ENCODE measurements around the gene FAM151A. TPM values are rescaled to one million over a fixed set of nuclear protein-coding genes. Genes with fewer than 3 reads are reported as not detected.

The FAM151A gene
- total RNA-seq, 1 donor from 2014 or later = not detected

- no peak for TF ChIP-seq CTCF (IDR thresholded peaks at IDR 0.05; ENCODE audit: insufficient read depth, low read length, poor library complexity, severe bottlenecking)
- Histone ChIP-seq H3K27me3 (ENCODE audit: control insufficient read depth, insufficient read depth, low read length) (peaks cover 4% of the 10 kb centered on the region), H3K4me3 (ENCODE audit: low read depth, low read length) (no peak overlapping the region), H3K36me3 (ENCODE audit: control insufficient read depth, insufficient read depth, low read length) (no peaks in the 10 kb centered on the region)
- no peak for DNase-seq (ENCODE audit: low read depth)
Measured at GRCh38 chr1:54603241-54603640, 20.1 kb downstream of the FAM151A start.

- no peaks in the 10 kb centered on the region for H3K36me3 ChIP-seq (ENCODE audit: control insufficient read depth, insufficient read depth, low read length)
- TF ChIP-seq CTCF (IDR thresholded peaks at IDR 0.05; ENCODE audit: insufficient read depth, low read length, poor library complexity, severe bottlenecking) = no peak
- H3K4me3 ChIP-seq (ENCODE audit: low read depth, low read length) = no peak overlapping the region
Measured at GRCh38 chr1:54602554-54602953, 20.8 kb downstream of the FAM151A start.

GRCh38 chr1:54601730-54602129, 21.6 kb downstream of the FAM151A start:
- no peak for DNase-seq (ENCODE audit: low read depth)
- Histone ChIP-seq H3K36me3 (ENCODE audit: control insufficient read depth, insufficient read depth, low read length) (no peaks in the 10 kb centered on the region), H3K4me3 (ENCODE audit: low read depth, low read length) (no peak overlapping the region), H3K27me3 (ENCODE audit: control insufficient read depth, insufficient read depth, low read length) (peaks cover 2% of the 10 kb centered on the region)
- no peak for TF ChIP-seq CTCF (IDR thresholded peaks at IDR 0.05; ENCODE audit: insufficient read depth, low read length, poor library complexity, severe bottlenecking)

More at GRCh38 chr1:54602554-54602953, 20.8 kb downstream of the FAM151A start:
- no peak for DNase-seq (ENCODE audit: low read depth)
- peaks cover 2% of the 10 kb centered on the region for H3K27me3 ChIP-seq (ENCODE audit: control insufficient read depth, insufficient read depth, low read length)

- no peak overlapping the region for H3K4me3 ChIP-seq (ENCODE audit: low read depth, low read length)
- no peaks in the 10 kb centered on the region for H3K36me3 ChIP-seq (ENCODE audit: control insufficient read depth, insufficient read depth, low read length)
- no peak for DNase-seq (ENCODE audit: low read depth)
- no peak for TF ChIP-seq CTCF (IDR thresholded peaks at IDR 0.05; ENCODE audit: insufficient read depth, low read length, poor library complexity, severe bottlenecking)
- H3K27me3 ChIP-seq (ENCODE audit: control insufficient read depth, insufficient read depth, low read length) = peaks cover 2% of the 10 kb centered on the region
Measured at GRCh38 chr1:54600947-54601721, 22.2 kb downstream of the FAM151A start.

GRCh38 chr1:54599211-54599823, 24.0 kb downstream of the FAM151A start:
- Histone ChIP-seq H3K4me3 (ENCODE audit: low read depth, low read length) (no peak overlapping the region), H3K27me3 (ENCODE audit: control insufficient read depth, insufficient read depth, low read length) (peaks cover 2% of the 10 kb centered on the region), H3K36me3 (ENCODE audit: control insufficient read depth, insufficient read depth, low read length) (no peaks in the 10 kb centered on the region)
- DNase-seq (ENCODE audit: low read depth) = no peak
- TF ChIP-seq CTCF (IDR thresholded peaks at IDR 0.05; ENCODE audit: insufficient read depth, low read length, poor library complexity, severe bottlenecking) = no peak

All from kidney epithelial cell (primary cell).